OCI-LY7 (cell line): ENCODE data around the gene ABCC9. TPM values are rescaled to one million over a fixed set of nuclear protein-coding genes. Genes with fewer than 3 reads are reported as not detected.

Source experiments
- BruUV-seq: library from RNA; stranded (reverse); fragments of 400-500 nt; replicated peaks from 2 replicates; lab custom pipeline; 2021; lab: Mats Ljungman, UMichigan
- CTCF ChIA-PET: fragments of 300-600 bp; sonication (Branson Sonifier 250); formaldehyde crosslinking; loops from one replicate; lab custom pipeline; 2022; ENCODE audit warnings: antibody characterized with exemption; ENCODE audit not compliant: unreplicated experiment; lab: Charles Lee
- POLR2A ChIA-PET: fragments of 300-600 bp; sonication (Branson Sonifier 250); formaldehyde crosslinking; loops from one replicate; lab custom pipeline; 2022; ENCODE audit warnings: antibody characterized with exemption; lab: Charles Lee
- DNase-seq: peaks from one replicate; pipeline ENCODE4 v3.0.0-alpha.2; 2015; ENCODE audit warnings: low spot score
- H2AFZ ChIP-seq: fragments of 200-600 bp; sonication (generic), shearing (Covaris generic); 2 replicates; pipeline ENCODE4 v1.6.1; 2014; ENCODE audit warnings: mild to moderate bottlenecking, antibody characterized with exemption, low read length, moderate library complexity
- H3K27ac ChIP-seq: fragments of 200-600 bp; sonication (generic); 2 replicates; pipeline ENCODE4 v1.5.1; 2014; ENCODE audit warnings: mixed run types, low read depth, mild to moderate bottlenecking, moderate library complexity, low read length, inconsistent platforms; ENCODE audit not compliant: poor library complexity, severe bottlenecking
- H3K36me3 ChIP-seq: fragments of 200-600 bp; sonication (generic); 2 replicates; pipeline ENCODE4 v1.6.1; 2014; ENCODE audit warnings: mild to moderate bottlenecking, antibody characterized with exemption, low read length, moderate library complexity, mixed read lengths; ENCODE audit not compliant: insufficient read depth
- H3K4me1 ChIP-seq: fragments of 200-600 bp; sonication (generic); 2 replicates; pipeline ENCODE4 v1.5.1; 2014; ENCODE audit warnings: mild to moderate bottlenecking, low read length; ENCODE audit not compliant: insufficient read depth, poor library complexity, severe bottlenecking
- H3K4me2 ChIP-seq: fragments of 200-600 bp; sonication (generic); 2 replicates; pipeline ENCODE4 v1.6.1; 2014; ENCODE audit warnings: mild to moderate bottlenecking, low read length
- H3K4me3 ChIP-seq: fragments of 200-600 bp; sonication (generic); 2 replicates; pipeline ENCODE4 v1.5.1; 2014; ENCODE audit warnings: mild to moderate bottlenecking, low read depth, low read length; ENCODE audit not compliant: poor library complexity, severe bottlenecking
- H3K79me2 ChIP-seq: fragments of 200-600 bp; sonication (generic); 2 replicates; pipeline ENCODE4 v1.6.1; 2016; ENCODE audit warnings: low read depth, mild to moderate bottlenecking, low read length, moderate library complexity, mixed read lengths; ENCODE audit not compliant: insufficient read depth
- H3K9me2 ChIP-seq: fragments of 200-600 bp; sonication (generic); 2 replicates; pipeline ENCODE4 v1.6.1; 2016; ENCODE audit warnings: mild to moderate bottlenecking, low read length, mixed read lengths; ENCODE audit not compliant: insufficient read depth
- H3K9me3 ChIP-seq: fragments of 200-600 bp; sonication (generic); 2 replicates; pipeline ENCODE4 v1.6.1; 2014; ENCODE audit warnings: mild to moderate bottlenecking, mixed run types, low read length, mixed read lengths
- H4K20me1 ChIP-seq: fragments of 200-600 bp; sonication (generic); 2 replicates; pipeline ENCODE4 v1.6.1; 2014; ENCODE audit warnings: mild to moderate bottlenecking, antibody characterized with exemption, low read length, moderate library complexity, mixed read lengths; ENCODE audit not compliant: insufficient read depth
- CTCF ChIP-seq: fragments of 200-600 bp; sonication (generic); conservative IDR thresholded peaks from 2 replicates; pipeline ENCODE4 v1.5.1; 2014; ENCODE audit warnings: mild to moderate bottlenecking, antibody characterized with exemption, low read length, moderate library complexity, mixed read lengths
- EZH2phosphoT487 ChIP-seq: fragments of 200-600 bp; sonication (generic); IDR thresholded peaks from 2 replicates; pipeline ENCODE4 v1.6.1; 2018; ENCODE audit warnings: low read depth, borderline replicate concordance, mild to moderate bottlenecking, mixed run types, antibody characterized with exemption, low read length, moderate library complexity, mixed read lengths
- intact Hi-C: fragments of 100-400 bp; cut with micrococcal nuclease; formaldehyde crosslinking; loops from one replicate; pipeline ENCODE4 v1.10.0; 2022; ENCODE audit not compliant: unreplicated experiment
- total RNA-seq, 2 experiments: library from RNA; depleted of rRNA in 1 of 2; stranded (reverse); fragments of >200 nt in 1 of 2; shearing (Covaris generic) in 1 of 2; gene quantifications; 2 replicates each; pipeline ENCODE4 v1.2.3, GENCODE V29; 2014 to 2022

ABCC9 gene
- total RNA-seq, 2 experiments from 2014 or later: not detected

DNA sequence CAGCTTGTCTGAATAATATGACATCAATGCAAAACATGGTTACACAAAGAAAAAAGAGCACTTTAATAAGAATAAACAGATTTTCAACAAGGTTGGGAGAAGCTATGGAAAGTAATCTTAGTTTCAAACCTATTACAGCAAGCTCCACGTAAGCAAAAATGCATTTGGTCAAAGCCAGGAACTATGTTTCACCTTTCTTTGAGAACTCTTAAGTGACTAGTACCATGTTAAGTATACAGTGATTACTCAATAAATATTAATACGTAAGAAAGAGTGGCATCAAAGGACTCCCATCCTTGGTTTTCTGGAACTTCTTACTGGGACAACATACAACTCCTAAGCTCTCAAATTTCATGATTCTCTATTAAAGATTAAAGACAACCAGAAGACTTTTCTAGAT lies 80.7 kb downstream of the ABCC9 start:
- no peak overlapping the region for H2AFZ ChIP-seq
- no peaks in the 10 kb centered on the region for H3K79me2 ChIP-seq
- no peak for TF ChIP-seq CTCF
- TF ChIP-seq EZH2phosphoT487: no peak
- H3K36me3 ChIP-seq: no peaks in the 10 kb centered on the region
- H3K4me1 ChIP-seq: no peaks in the 10 kb centered on the region
- no peak overlapping the region for H3K4me3 ChIP-seq
- no TSS peak for BruUV-seq
- ChIA-PET POLR2A (interaction anchor here (0.6 kb wide), 1 partner anchor 874 kb away, joined by 4 read pairs; no protein-coding TSS in a partner anchor), CTCF (no interaction called here)
- H3K9me3 ChIP-seq: no peaks in the 10 kb centered on the region
- H3K4me2 ChIP-seq: no peak overlapping the region
- DNase-seq: no peak
- no peaks in the 10 kb centered on the region for H3K9me2 ChIP-seq
- no peak overlapping the region for H3K27ac ChIP-seq
- no peaks in the 10 kb centered on the region for H4K20me1 ChIP-seq
- intact Hi-C loops: no loop called here

GRCh38 chr12:21860128-21860527 lies 81.1 kb downstream of the ABCC9 start:
- Histone ChIP-seq H3K79me2 (no peaks in the 10 kb centered on the region), H2AFZ (no peak overlapping the region), H3K4me1 (no peaks in the 10 kb centered on the region), H3K4me2 (no peak overlapping the region), H3K9me2 (no peaks in the 10 kb centered on the region), H3K4me3 (no peak overlapping the region), H3K9me3 (no peaks in the 10 kb centered on the region), H4K20me1 (no peaks in the 10 kb centered on the region), H3K27ac (no peak overlapping the region), H3K36me3 (no peaks in the 10 kb centered on the region)
- ChIA-PET POLR2A (interaction anchor here (0.6 kb wide), 1 partner anchor 874 kb away, joined by 4 read pairs; no protein-coding TSS in a partner anchor), CTCF (no interaction called here)
- DNase-seq: no peak
- TF ChIP-seq EZH2phosphoT487: no peak
- no peak for TF ChIP-seq CTCF
- BruUV-seq: no TSS peak
- intact Hi-C loops: no loop called here

DNA sequence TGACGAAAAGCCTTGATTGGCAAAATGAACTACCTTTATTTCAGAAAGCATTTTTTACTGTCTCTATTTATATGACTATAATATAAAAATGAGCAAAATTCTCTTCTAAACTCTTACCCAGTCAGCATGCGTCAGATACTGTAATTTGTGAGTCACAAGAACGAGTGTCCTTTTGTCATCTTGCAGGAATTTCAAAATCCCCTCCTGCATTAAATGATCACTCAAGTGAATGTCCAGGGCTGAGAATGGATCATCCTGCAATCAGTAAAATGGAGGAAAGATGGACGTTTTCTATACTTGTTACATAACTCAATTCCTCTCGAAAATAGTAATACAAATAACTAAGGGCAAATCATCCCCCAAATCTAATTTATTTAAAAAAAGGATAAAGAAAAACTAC lies 89.0 kb downstream of the ABCC9 start:
- BruUV-seq: no TSS peak
- no peaks in the 10 kb centered on the region for H3K9me3 ChIP-seq
- TF ChIP-seq CTCF (no peak), EZH2phosphoT487 (no peak)
- ChIA-PET CTCF (no interaction called here), POLR2A (no interaction called here)
- intact Hi-C loops: no loop called here
- no peaks in the 10 kb centered on the region for H3K36me3 ChIP-seq
- no peaks in the 10 kb centered on the region for H3K4me1 ChIP-seq
- no peak overlapping the region for H2AFZ ChIP-seq
- no peak overlapping the region for H3K27ac ChIP-seq
- no peak overlapping the region for H3K4me2 ChIP-seq
- no peaks in the 10 kb centered on the region for H3K9me2 ChIP-seq
- H4K20me1 ChIP-seq: no peaks in the 10 kb centered on the region
- H3K4me3 ChIP-seq: no peak overlapping the region
- no peaks in the 10 kb centered on the region for H3K79me2 ChIP-seq
- DNase-seq: no peak
